GM21447 (cell line): ENCODE measurements around the gene SLC27A2.
A peak's percentile ranks its signal among the peaks of the same experiment; 100 is the strongest.

Experiments used
- ATAC-seq: cut with Tn5 transposase; IDR thresholded peaks from one replicate; pipeline ENCODE4 v1.9.1; 2021; ENCODE audit not compliant: unreplicated experiment

The SLC27A2 gene

DNA sequence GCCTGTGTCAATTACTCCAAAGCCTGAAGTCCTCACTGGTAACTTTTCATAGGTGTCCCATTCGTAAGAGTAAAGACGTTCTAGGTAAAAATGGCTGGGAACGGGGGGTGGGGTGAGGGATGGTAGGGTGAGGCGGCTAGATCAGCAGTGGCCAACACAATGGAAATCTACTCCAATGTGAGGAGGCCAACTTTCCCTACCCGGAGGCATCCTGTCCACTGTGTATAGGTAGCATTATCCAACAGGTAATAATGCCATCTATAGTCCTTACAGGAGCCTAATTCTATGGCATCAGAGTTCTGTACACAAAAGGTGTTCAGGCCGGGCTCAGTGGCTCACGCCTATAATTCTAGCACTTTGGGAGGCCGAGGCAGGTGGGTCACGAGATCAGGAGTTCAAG lies 54.4 kb downstream of the SLC27A2 start:
- no peak for ATAC-seq

DNA sequence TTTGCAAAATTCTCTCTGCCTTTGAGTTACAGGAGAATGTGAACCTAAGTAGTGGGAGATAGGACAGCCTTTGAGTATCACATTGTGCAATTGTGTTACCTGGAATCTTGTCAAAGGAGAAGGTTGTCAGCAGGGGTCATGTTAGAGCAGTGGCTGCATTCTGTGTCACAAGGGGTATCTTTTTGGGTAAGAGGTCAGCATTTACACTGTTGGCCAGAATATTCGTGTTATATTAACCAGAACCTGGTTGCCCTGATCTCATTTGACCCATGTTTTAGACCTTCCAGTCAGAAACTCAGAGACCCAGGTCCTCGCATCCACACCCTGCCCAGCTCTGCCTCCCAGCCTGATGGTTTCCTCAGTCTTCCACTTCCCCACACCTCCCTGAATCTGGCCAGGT lies 56.3 kb downstream of the SLC27A2 start:
- ATAC-seq: no peak

DNA sequence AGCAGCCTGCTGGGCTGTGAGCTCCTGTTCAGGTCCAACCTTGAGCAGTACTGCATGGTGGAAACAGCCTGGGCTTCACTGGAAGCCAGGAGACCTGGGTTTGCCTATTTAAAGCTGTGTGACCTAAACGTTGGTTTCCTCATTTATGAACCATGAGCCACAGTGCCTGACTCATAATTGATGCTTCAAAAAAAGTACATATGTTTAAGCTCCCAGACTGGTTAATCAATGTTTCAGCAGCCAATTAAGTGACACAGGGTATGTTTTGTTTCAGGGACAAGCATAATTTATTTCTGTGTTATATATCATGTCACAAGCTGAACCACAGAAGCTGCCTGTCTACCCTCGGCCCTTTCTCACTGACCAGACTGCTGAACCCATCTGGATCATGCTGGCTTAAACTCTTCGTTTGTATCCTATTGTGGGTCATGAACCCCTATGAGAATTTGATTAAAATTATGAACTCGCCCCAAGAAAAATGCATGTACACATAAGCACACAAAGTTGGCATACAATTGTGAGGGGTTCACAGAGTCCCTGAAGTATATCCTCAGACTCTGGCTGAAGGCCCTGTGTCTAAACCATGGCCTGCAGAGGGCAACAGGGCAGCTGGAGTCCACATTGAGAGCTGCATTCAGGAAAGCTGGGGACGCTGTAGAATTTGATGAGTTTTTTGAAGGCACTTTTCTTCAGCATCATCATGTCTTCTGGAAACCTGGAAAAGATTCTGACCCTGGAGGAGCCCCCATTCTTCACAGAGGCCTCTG lies 59.9 kb downstream of the SLC27A2 start:
- ATAC-seq: no peak

GRCh38 chr15:50244153-50244552 lies 62.2 kb downstream of the SLC27A2 start:
- no peak for ATAC-seq

DNA sequence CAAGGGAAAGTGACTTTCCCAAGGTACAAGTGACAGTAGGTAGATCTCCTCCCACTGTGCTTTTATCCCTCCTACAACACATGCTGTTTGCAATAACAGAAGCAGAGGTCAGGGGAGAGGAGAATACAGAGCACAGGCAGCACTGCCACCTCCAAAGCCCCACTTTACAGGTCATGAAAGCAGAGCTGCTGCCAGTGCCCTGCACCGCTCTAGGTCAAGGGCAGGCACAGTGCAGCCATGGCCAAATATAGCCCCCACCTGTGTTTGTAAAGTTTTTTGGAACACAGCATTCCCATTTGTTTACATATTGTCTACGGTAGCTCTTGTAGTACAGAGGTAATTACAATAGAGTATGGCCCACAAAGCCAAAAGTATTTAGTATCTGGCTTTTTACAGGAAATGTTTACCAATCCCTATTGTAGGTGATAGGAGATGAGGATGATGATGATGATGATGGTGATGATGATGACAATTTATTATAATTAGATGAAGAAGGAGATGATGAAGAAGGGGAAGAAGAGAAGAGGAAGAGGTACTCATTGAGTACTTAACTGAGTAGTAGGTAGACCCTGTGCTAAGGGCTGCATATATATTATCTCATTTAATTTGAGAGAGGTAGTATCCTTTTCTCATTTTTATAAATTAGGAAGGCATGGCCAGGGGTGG lies 63.1 kb downstream of the SLC27A2 start:
- no peak for ATAC-seq

GRCh38 chr15:50246631-50247030 lies 64.6 kb downstream of the SLC27A2 start:
- no peak for ATAC-seq

DNA sequence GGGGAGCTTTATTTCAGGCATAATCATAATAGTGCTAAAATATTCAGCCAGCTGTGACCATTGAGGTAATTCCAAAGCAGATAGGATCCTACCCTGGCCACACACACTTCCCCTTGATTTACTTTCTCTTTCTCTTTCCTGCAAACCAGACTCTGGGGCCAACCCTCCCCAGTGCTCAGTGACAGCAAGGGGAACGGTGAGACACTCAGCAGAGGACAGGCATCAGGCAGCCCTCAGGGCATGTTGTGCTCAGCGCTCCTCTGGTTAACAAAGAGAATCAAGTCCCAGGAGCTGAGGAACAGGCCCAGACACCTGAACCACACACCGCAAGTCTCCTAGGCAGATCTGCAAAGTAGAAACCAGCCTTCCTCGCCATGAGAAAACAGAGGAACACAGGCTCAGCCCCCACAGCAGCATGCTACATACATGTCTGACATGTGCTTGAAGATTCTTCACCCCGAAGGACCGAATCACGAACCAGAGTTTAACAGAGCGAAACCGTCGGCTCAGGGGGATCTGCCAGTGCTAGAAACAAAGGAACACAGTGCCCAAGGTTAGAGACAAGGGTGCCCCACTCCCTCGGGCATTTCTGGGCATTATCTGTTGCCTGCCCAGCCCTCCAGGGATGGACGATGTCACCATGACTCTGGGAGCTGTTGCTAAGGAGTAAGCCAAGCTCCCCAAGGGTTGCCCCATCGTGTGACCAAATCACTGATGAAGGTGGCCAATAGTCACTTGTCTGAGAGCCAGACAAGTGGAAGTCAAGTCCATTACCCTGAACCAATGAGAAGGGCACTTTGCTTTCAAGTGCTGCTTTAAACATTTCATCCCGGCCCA lies 66.0 kb downstream of the SLC27A2 start:
- peak; percentile 98 for ATAC-seq

- no peak for ATAC-seq
Measured at GRCh38 chr15:50248994-50249582, 67.1 kb downstream of the SLC27A2 start.

DNA sequence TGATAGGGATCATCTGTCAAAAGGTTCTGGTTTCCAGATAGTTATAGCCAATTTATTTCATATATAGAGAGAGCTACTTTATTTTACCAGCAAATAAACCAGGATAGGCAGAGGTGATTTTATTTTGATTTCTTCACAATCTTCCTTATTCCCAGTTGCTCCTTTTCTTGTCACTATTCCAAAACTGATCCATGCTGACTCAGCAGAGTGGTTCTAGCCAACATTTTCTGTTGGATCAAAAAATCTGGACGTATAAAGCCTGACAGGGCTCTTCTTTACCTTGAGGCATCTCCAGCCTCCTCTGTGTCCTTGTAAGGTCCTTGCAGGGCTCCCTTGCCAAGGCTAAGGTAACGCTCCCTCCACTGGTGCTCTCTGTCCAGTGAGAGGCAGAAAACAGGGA lies 67.7 kb downstream of the SLC27A2 start:
- ATAC-seq: no peak

DNA sequence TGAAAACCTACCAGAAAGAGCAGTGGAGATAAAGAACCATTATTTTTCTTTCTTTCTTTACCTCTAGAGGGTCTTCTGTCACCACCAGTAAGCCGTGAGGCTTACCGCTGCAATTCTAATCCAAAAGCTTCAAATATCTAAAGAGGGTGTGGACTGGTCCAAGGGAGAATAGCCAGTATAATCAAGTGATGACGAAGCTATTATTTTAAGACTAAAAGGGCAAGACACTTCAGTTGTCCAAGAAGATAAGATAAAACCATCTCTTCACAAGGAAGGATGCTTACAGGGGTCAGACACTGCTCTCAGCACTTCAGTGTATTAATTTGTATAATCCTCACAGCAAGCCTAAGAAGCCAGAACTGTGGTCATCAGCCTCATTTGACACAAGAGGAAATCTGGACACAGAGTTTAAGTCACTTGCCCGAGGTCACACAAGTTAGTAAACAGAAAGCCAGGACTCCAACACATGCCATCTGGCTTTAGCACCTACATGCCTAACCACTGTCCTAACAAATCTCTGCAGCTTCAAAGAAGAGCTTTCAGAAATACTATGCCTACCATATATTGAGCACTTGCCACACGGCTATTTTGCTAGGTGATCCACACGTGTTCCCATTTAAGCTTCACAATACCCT lies 68.9 kb downstream of the SLC27A2 start:
- no peak for ATAC-seq

DNA sequence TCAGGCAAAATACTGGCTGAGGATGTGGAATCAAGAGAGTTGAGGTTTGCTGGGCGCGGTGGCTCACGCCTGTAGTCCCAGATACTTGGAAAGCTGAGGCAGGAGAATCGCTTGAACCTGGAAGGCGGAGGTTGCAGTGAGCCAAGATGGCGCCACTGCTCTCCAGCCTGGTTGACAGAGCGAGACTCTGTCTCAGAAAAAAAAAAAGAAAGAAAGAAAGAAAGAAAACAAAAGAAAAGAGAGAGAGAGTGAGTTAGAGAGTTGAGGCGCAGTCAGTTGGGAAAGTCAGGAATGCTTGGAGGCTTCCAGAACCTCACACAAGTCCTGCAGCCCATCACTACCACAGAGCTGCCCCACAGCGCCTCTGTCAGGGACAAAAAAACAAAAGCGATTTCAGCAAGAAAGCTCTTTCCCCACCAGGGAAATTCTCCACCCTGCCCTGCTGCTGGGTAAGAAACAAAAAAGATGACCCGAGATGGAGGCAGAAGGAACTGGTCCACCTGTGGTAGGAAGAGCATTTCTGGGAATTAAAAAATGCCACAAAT lies 69.7 kb downstream of the SLC27A2 start:
- ATAC-seq: no peak

- ATAC-seq: no peak
Measured at GRCh38 chr15:50252556-50252955, 70.6 kb downstream of the SLC27A2 start.

GRCh38 chr15:50256188-50257041 lies 74.4 kb downstream of the SLC27A2 start:
- no peak for ATAC-seq

GRCh38 chr15:50257332-50257731 lies 75.3 kb downstream of the SLC27A2 start:
- ATAC-seq: no peak

DNA sequence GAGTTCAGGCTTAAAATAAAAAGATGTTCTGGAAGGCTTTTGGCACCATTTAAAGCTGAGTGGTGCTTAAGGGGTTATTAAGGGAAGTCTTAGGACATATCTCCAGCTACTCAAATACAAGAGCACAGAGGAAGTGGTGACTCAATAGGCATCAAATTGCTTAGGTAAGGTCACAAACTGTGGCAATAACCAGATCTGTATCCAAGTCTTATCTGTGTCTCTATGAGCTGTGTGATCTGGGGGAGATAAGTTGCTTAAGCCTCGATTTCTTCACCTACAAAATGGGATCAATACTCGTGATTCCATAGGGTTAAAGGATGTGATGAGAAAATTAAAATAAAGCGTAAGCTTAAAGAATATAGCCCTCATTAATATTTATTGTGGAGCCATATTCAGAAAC lies 75.9 kb downstream of the SLC27A2 start:
- ATAC-seq: no peak

GRCh38 chr15:50259276-50259675 lies 77.3 kb downstream of the SLC27A2 start:
- ATAC-seq: no peak

DNA sequence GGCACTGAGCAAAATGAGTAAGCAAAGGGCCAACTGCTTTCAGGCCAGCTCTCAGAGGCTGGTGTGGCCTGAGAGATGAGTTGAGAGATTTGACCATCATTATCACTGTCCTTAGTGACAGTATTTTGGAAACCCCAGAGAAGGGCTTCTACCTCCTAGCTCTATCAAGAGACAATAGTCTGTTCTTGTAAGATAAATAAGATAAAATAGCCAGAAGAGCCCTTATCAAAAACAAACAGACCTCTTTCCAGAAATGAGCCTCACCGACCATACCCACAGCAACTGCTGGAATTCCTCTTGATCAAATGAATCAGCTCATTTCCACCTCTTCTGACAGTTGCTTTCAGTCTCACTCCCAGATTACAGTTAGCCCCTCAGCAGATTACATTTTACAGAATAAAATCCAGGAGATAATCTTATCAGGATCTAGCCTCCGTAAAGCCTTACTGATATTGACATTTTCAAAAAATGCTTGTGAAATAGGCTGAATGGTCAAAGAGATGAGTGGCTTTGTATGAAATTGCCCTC lies 79.0 kb downstream of the SLC27A2 start:
- peak; percentile 66 for ATAC-seq

DNA sequence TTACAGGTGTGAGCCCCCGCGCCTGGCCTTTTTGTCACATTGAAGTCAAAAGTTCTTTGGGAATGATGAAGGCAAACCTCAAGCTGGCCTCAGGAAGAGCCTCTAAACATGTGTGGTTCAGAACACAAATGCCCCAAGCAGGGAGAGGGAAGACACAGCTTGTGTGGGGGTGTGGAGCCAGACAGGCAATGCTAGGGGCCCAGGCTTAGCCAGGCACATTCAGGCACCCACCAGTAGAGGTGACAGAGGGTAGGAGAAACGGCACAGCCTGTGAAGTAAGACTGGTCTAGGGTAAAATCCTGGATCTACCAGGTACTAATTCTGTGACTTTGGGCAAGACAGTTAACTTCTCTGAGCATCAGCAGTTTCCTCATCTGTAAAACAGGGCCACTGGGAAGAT lies 80.0 kb downstream of the SLC27A2 start:
- no peak for ATAC-seq

- no peak for ATAC-seq
Measured at GRCh38 chr15:50262533-50262932, 80.5 kb downstream of the SLC27A2 start.
